H9 (cell line): ENCODE results near the gene PTGER4. TPM values are rescaled to one million over a fixed set of nuclear protein-coding genes. Genes with fewer than 3 reads are reported as not detected.

ENCODE experiments used
- DNase-seq: peaks from one replicate; pipeline ENCODE4 v3.0.0-alpha.2; 2017
- H2AFZ ChIP-seq: one replicate; pipeline ENCODE4 v1.6.1; 2013; ENCODE audit warnings: mild to moderate bottlenecking, low read length, control low read depth, moderate library complexity
- H2AK5ac ChIP-seq: 2 replicates; pipeline ENCODE4 v1.6.1; 2013; ENCODE audit warnings: low read length, control low read depth, mixed read lengths; ENCODE audit not compliant: insufficient read length
- H2BK120ac ChIP-seq: one replicate; pipeline ENCODE4 v1.6.1; 2013; ENCODE audit warnings: low read depth, mild to moderate bottlenecking, low read length, control low read depth, inconsistent platforms; ENCODE audit not compliant: poor library complexity, severe bottlenecking
- H2BK12ac ChIP-seq: 2 replicates; pipeline ENCODE4 v1.6.1; 2013; ENCODE audit warnings: low read length, control low read depth, mixed read lengths, low read depth; ENCODE audit not compliant: insufficient read length
- H2BK15ac ChIP-seq: 2 replicates; pipeline ENCODE4 v1.6.1; 2013; ENCODE audit warnings: low read depth, low read length, control low read depth
- H2BK20ac ChIP-seq: one replicate; pipeline ENCODE4 v1.6.1; 2013; ENCODE audit warnings: low read depth, mild to moderate bottlenecking, low read length, control low read depth, inconsistent platforms; ENCODE audit not compliant: poor library complexity, severe bottlenecking
- H2BK5ac ChIP-seq: 2 replicates; pipeline ENCODE4 v1.6.1; 2013; ENCODE audit warnings: low read length, control low read depth, mixed read lengths; ENCODE audit not compliant: insufficient read length
- H3K14ac ChIP-seq: 2 replicates; pipeline ENCODE4 v1.6.1; 2013; ENCODE audit warnings: low read length, control low read depth; ENCODE audit not compliant: insufficient read depth
- H3K18ac ChIP-seq: 2 replicates; pipeline ENCODE4 v1.6.1; 2013; ENCODE audit warnings: low read depth, mild to moderate bottlenecking, mixed read lengths, low read length, control low read depth; ENCODE audit not compliant: insufficient read length
- H3K23ac ChIP-seq: 2 replicates; pipeline ENCODE4 v1.6.1; 2013; ENCODE audit warnings: low read length, control low read depth, mixed read lengths, low read depth; ENCODE audit not compliant: insufficient read length
- H3K23me2 ChIP-seq: 2 replicates; pipeline ENCODE4 v1.6.1; 2013; ENCODE audit warnings: low read depth, mild to moderate bottlenecking, mixed read lengths, low read length, control low read depth; ENCODE audit not compliant: insufficient read length, poor library complexity, severe bottlenecking
- H3K27ac ChIP-seq: 2 replicates; pipeline ENCODE4 v1.5.1; 2013; ENCODE audit warnings: low read length, control low read depth, mixed read lengths, low read depth; ENCODE audit not compliant: insufficient read length
- H3K27me3 ChIP-seq: 2 replicates; pipeline ENCODE4 v1.6.1; 2013; ENCODE audit warnings: low read length, control low read depth, inconsistent platforms; ENCODE audit not compliant: insufficient read depth
- H3K4ac ChIP-seq: 2 replicates; pipeline ENCODE4 v1.6.1; 2013; ENCODE audit warnings: low read depth, mild to moderate bottlenecking, control low read depth, inconsistent platforms, low read length, moderate library complexity
- H3K4me1 ChIP-seq: 2 replicates; pipeline ENCODE4 v1.6.1; 2013; ENCODE audit warnings: low read length, control low read depth, inconsistent platforms; ENCODE audit not compliant: insufficient read depth
- H3K4me2 ChIP-seq: 2 replicates; pipeline ENCODE4 v1.6.1; 2013; ENCODE audit warnings: low read length, control low read depth, mixed read lengths; ENCODE audit not compliant: insufficient read length, insufficient read depth
- H3K56ac ChIP-seq: 2 replicates; pipeline ENCODE4 v1.6.1; 2013; ENCODE audit warnings: low read depth, mild to moderate bottlenecking, mixed read lengths, low read length, control low read depth; ENCODE audit not compliant: insufficient read length
- H3K79me1 ChIP-seq: 2 replicates; pipeline ENCODE4 v1.6.1; 2013; ENCODE audit warnings: low read depth, mild to moderate bottlenecking, moderate library complexity, low read length, control low read depth, inconsistent platforms; ENCODE audit not compliant: insufficient read depth, poor library complexity, severe bottlenecking
- H3K79me2 ChIP-seq: 2 replicates; pipeline ENCODE4 v1.6.1; 2013; ENCODE audit warnings: low read length, control low read depth, inconsistent platforms; ENCODE audit not compliant: insufficient read depth
- H3K9ac ChIP-seq: 2 replicates; pipeline ENCODE4 v1.6.1; 2013; ENCODE audit warnings: low read length, control low read depth, mixed read lengths; ENCODE audit not compliant: insufficient read length; ENCODE audit errors: extremely low read depth
- H3K9me3 ChIP-seq: one replicate; pipeline ENCODE4 v1.6.1; 2013; ENCODE audit warnings: low read depth, low read length, inconsistent platforms; ENCODE audit not compliant: control insufficient read depth
- H3T11ph ChIP-seq: one replicate; pipeline ENCODE4 v1.6.1; 2013; ENCODE audit warnings: mild to moderate bottlenecking, low read length, control low read depth, inconsistent platforms
- H4K20me1 ChIP-seq: one replicate; pipeline ENCODE4 v1.6.1; 2013; ENCODE audit not compliant: control insufficient read depth, insufficient read length, insufficient read depth
- H4K5ac ChIP-seq: 2 replicates; pipeline ENCODE4 v1.6.1; 2013; ENCODE audit warnings: low read depth, mild to moderate bottlenecking, mixed read lengths, low read length, control low read depth; ENCODE audit not compliant: insufficient read length
- H4K8ac ChIP-seq: replicated peaks from 2 replicates; pipeline ENCODE4 v1.6.1; 2013; ENCODE audit warnings: low read length, control low read depth, mixed read lengths, low read depth; ENCODE audit not compliant: insufficient read length
- H4K91ac ChIP-seq: 2 replicates; pipeline ENCODE4 v1.6.1; 2013; ENCODE audit warnings: low read depth, mild to moderate bottlenecking, moderate library complexity, mixed read lengths, low read length, control low read depth; ENCODE audit not compliant: insufficient read length
- H3K27ac Mint-ChIP-seq, 3 experiments: 2 replicates in 2 of 3; 3 replicates in 1 of 3; pipeline ENCODE4 v1.8.0; 2020 to 2021; ENCODE audit warnings: mixed read lengths in 3 of 3, mild to moderate bottlenecking in 1 of 3, moderate library complexity in 1 of 3
- H3K27me3 Mint-ChIP-seq: 2 replicates; pipeline ENCODE4 v1.8.0; 2021; ENCODE audit warnings: low read depth, mild to moderate bottlenecking, moderate library complexity, mixed read lengths
- H3K36me3 Mint-ChIP-seq, 3 experiments: 2 replicates in 2 of 3; 3 replicates in 1 of 3; pipeline ENCODE4 v1.8.0; 2020 to 2021; ENCODE audit warnings: low read depth in 3 of 3, mixed read lengths in 3 of 3; ENCODE audit not compliant: insufficient read depth in 1 of 3
- H3K4me1 Mint-ChIP-seq, 2 experiments: 2 replicates each; pipeline ENCODE4 v1.8.0; 2020; ENCODE audit warnings: mixed read lengths in 2 of 2
- H3K4me3 Mint-ChIP-seq, 2 experiments: 2 replicates in 1 of 2; 3 replicates in 1 of 2; pipeline ENCODE4 v1.8.0; 2020 to 2021; ENCODE audit warnings: mild to moderate bottlenecking in 2 of 2, mixed read lengths in 2 of 2, moderate library complexity in 1 of 2
- H3K9me3 Mint-ChIP-seq, 2 experiments: 2 replicates in 1 of 2; 3 replicates in 1 of 2; pipeline ENCODE4 v1.8.0; 2020; ENCODE audit warnings: mild to moderate bottlenecking in 2 of 2, mixed read lengths in 2 of 2, moderate library complexity in 1 of 2
- CTCF ChIP-seq: fragments of 200-600 bp; sonication (generic); conservative IDR thresholded peaks from 3 replicates; pipeline ENCODE4 v1.8.0; 2021; ENCODE audit warnings: antibody characterized with exemption, mild to moderate bottlenecking
- WGBS: extraction: QIAGEN DNeasy Blood & Tissue Kit; methylation state at CpG from one replicate; pipeline ENCODE4 v1.1.7; 2013; ENCODE audit warnings: missing lambda C conversion rate, low lambda C conversion rate, mixed read lengths; ENCODE audit not compliant: insufficient read length; ENCODE audit errors: extremely low coverage; 5-methylcytosine and 5-hydroxymethylcytosine counted together
- total RNA-seq: library from RNA; stranded (reverse); gene quantifications from 2 replicates; pipeline ENCODE4 v1.2.1, GENCODE V29; 2021

PTGER4 gene
- total RNA-seq, 1 experiment from 2014 or later: 0.35 TPM

GRCh38 chr5:40678460-40679147 is 1.1 kb upstream of the PTGER4 start:
- peaks cover 29% of the 10 kb centered on the region for H3K27me3 ChIP-seq
- H3K27me3 Mint-ChIP-seq: peaks cover 50% of the 10 kb centered on the region

More at GRCh38 chr5:40678460-40679147, 1.1 kb upstream of the PTGER4 start:
- WGBS: no CpG with 5 or more reads among the region's 12 CpGs
- Histone ChIP-seq H2BK15ac (no peak overlapping the region), H3T11ph (no peak overlapping the region), H4K8ac (no peak overlapping the region), H3K4me1 (peaks cover 5% of the 10 kb centered on the region; the same call in 1 of the 2 replicates), H3K23me2 (peaks cover 27% of the 10 kb centered on the region), H2BK20ac (no peak overlapping the region), H3K4ac (no peak overlapping the region), H4K91ac (no peak overlapping the region), H2BK12ac (no peak overlapping the region), H2BK120ac (no peak overlapping the region), H3K9ac (no peak overlapping the region), H4K20me1 (no peaks in the 10 kb centered on the region), H3K4me2 (peak overlapping the region; percentile 81), H2AK5ac (no peak overlapping the region), H2BK5ac (no peak overlapping the region), H3K18ac (peak overlapping the region; percentile 21), H4K5ac (no peak overlapping the region), H3K9me3 (no peaks in the 10 kb centered on the region), H3K27ac (no peak overlapping the region), H3K56ac (no peak overlapping the region), H3K14ac (no peak overlapping the region), H3K79me1 (no peaks in the 10 kb centered on the region), H3K23ac (no peak overlapping the region), H3K79me2 (no peaks in the 10 kb centered on the region), H2AFZ (peak overlapping the region; percentile 85)
- Mint-ChIP-seq H3K4me3 (peak overlapping the region; percentile 81 to 89), H3K36me3 (peaks cover 0 to 3% (median 0%) of the 10 kb centered on the region in 3 experiments; a peak in 1 of 7 replicates), H3K4me1 (peaks cover 39 to 43% of the 10 kb centered on the region in 2 experiments), H3K9me3 (peaks cover 3% of the 10 kb centered on the region in 2 experiments; a peak in 3 of 5 replicates), H3K27ac (peak overlapping the region; percentile 17 to 76 (median 53); a peak in 4 of 7 replicates)
- DNase-seq: no peak
- no peak for TF ChIP-seq CTCF
